Fibroblast of villous mesenchyme (primary cell): ENCODE results near the gene ADAMTS3. TPM values are rescaled to one million over a fixed set of nuclear protein-coding genes. Genes with fewer than 3 reads are reported as not detected.

Source experiments
- DNase-seq: peaks from one replicate; pipeline ENCODE4 v3.0.0-alpha.2; 2010; ENCODE audit warnings: low read depth
- H3K4me3 ChIP-seq: 2 replicates; pipeline ENCODE4 v1.5.1; 2011; ENCODE audit warnings: low read depth, mild to moderate bottlenecking, low read length
- total RNA-seq: library from RNA; depleted of rRNA; stranded (reverse); fragments of >200 nt; gene quantifications from 2 replicates; pipeline ENCODE4 v1.2.3, GENCODE V29; 2012
- TF ChIP-seq, protein P1 (sequence below): IDR thresholded peaks from 2 replicates; pipeline ENCODE4 v1.5.1; 2012; ENCODE audit warnings: low read depth, mild to moderate bottlenecking, low read length; ENCODE audit not compliant: insufficient read depth

The ADAMTS3 gene
- 2.6 and 3.0 TPM in 2 replicates for total RNA-seq

DNA sequence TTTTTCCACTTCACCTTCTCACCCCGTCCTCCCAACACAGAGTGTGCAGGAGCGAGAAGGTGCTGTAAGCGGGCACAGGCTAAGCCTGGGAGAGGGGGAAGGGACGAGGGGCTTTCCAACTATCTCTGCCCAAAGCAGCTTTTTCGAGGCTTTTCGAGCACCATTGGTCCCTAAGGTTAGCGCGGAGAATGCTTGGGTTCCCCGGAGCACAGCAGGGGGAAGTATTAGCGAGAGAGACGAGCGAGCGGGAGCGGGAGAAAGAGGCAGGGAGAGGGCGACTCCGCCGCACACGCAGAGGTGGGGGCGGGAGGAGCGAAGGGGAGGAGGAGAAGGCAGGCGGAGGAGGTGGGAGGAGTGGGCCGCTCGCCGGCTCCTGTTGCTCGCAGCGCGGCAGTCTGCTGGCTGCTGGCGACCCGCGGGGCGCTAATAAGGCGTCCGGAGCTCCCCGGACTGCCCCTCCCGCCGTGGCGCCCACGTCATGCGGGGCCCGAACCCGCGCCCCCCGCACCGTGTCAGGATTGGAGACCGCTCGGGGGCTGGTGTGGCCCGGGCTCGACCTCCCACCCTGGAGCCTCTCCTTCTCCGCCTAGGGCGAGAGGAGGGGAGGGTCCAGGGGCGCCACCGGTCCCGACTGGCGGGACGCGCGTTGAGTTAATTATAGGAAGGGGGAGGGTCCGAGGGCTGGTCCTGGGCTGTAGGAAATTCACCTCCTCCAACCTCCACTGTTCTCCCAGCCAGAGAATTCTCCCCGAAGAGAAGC lies at the start of gene ADAMTS3:
TSS of gene ADAMTS3 (minus strand) at position 263 of the 760 bp plus-strand sequence. CDS start 459 bp downstream, outside the sequence.
- DNase-seq = peak; percentile 55
- TF ChIP-seq, protein P1, sequence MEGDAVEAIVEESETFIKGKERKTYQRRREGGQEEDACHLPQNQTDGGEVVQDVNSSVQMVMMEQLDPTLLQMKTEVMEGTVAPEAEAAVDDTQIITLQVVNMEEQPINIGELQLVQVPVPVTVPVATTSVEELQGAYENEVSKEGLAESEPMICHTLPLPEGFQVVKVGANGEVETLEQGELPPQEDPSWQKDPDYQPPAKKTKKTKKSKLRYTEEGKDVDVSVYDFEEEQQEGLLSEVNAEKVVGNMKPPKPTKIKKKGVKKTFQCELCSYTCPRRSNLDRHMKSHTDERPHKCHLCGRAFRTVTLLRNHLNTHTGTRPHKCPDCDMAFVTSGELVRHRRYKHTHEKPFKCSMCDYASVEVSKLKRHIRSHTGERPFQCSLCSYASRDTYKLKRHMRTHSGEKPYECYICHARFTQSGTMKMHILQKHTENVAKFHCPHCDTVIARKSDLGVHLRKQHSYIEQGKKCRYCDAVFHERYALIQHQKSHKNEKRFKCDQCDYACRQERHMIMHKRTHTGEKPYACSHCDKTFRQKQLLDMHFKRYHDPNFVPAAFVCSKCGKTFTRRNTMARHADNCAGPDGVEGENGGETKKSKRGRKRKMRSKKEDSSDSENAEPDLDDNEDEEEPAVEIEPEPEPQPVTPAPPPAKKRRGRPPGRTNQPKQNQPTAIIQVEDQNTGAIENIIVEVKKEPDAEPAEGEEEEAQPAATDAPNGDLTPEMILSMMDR = no peak
- peak within 1 kb of the TSS; percentile 66 for H3K4me3 ChIP-seq

DNA sequence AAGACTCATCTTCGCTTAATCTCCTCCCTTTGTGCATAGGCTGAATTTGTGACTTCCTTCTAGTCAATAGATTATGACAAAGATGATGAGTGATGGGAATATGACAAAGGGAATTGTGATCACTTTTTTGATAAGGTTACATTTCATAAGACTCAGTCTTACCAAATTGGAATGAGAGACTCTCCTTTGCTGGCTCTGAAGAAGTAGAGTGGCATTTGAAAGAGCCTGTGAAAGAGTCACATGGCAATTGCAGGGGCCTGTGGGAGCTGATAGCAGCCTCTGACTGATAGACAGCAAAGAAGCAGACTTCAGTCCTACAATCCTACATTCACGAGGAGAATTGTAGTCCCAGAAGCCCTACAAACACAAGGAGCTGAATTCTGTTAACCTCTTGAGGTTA lies 44.9 kb upstream of the ADAMTS3 start:
- no peak overlapping the region for H3K4me3 ChIP-seq
- TF ChIP-seq, protein P1 = no peak
- DNase-seq = no peak

DNA sequence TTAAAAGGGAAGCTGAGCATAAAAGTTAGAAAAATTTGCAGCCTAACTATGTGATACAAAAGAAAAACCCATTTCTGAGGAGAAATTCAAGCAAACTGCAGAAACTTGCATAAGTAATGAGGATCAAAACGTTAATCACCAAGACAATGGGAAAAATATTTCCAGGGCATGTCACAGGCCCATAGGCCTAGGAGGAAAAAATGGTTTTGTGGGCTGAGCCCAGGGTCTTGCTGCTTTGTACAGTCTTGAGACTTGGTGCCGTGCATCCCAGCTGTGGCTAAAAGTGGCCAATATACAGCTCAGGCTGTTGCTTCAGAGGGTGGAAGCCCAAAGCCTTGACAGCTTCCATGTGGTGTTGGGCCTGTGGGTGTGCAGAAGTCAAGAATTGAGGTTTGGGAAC lies 37.7 kb upstream of the ADAMTS3 start:
- TF ChIP-seq, protein P1 = no peak
- no peak for DNase-seq
- no peak overlapping the region for H3K4me3 ChIP-seq

DNA sequence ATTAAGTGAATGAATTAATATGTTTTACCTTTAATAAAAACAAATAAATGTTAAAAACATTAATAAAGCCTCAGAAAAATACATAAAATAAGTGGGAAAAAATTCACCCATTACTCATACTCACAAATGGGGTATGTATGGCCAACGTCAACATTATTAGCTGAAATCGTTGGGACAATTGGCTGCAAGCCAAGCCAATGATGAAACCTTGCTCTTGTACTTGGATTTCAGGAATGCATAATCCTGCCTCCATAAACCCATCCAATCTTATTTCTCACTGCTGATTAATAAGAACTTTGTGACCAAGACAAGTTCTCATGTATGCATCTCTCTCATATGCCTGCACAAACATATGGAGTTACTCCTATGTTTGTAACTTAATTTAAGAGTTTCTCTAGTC lies 35.3 kb upstream of the ADAMTS3 start:
- H3K4me3 ChIP-seq = no peak overlapping the region
- TF ChIP-seq, protein P1 = no peak
- peak; percentile 5 for DNase-seq

DNA sequence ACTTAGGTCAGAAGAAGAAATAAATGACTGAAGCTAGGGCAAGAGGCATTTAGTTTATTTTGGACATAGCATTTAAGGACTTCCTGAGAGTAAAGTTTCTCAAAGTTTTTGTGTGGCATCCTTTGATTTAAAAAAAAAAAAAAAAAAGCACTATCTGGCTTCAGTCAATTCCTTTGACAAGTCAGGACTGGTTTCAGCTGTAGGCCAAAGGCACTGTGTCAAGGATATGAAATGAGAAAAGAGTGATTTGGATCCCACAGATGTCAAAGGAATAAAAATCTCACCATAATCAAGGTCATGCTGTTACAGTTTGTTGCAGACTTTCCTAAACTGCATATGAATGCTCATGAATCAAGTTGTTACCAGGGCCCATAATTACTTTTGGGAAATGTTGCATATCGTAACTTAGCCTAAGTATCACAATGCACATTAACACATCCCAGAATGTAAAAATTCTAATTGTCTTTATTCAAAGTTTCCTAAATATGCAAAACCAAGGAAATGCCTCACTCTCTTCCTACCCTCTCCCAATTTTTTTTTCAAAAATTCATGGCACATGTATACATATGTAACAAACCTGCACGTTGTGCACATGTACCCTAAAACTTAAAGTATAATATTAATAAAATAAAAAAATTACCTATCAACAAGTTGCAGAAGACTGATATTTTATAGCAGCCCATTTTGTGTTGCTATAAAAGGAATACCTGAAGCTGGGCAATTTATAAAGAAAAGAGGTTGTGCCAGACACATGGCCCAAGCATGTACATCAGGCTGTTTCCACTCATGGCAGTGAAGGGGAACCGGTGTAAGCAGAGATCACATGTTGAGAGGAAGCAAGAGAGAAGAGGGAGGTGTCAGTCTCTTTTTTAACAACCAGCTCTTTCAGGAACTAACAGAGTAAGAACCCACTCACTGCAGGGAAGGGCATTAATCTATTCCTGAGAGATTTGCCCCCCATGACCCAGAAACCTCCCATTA lies 33.7 kb upstream of the ADAMTS3 start:
- DNase-seq = no peak
- TF ChIP-seq, protein P1 = no peak
- no peak overlapping the region for H3K4me3 ChIP-seq

DNA sequence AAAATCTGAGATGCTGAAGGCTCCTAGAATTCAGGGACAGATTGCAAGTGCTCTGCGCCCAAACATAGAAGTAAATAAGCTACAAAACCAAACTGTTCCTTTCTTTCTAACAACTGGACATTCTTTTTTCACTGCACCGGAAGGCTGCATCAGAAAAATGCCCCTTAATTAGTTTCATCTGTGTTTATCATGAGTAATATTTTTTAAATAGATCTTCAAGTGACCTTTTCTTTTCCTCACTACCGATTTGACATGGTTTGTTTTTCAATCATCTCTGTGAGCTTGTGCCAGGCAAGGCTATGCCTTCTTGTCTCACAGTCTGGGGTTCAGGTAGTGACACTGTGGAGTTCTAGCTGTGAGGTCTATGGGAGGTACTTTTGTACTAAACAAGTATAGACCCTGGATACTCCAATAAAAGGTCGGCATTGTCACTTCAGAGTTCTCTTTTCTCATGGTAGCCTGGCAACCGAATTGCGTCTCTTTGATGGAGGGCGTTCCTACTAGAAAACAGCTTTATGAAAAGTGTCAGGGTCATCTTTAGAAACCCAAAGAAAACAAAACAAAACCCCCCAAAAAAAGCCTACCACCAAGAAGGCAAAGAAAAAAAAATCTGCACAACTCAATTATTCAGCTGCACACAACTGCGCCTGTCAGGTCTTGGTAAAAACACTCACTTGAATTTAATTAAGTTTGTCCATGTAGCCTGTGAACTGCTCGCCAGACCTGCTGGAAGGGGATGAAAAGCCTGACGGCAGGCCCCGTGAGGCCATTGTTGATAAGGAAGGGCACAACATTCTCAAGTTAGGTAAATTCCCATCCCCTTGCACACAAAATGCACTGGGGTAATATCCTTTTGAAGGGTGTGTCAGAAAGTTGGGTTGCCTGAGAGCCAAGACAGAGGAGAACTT lies 22.8 kb upstream of the ADAMTS3 start:
- TF ChIP-seq, protein P1 = no peak
- no peak overlapping the region for H3K4me3 ChIP-seq
- DNase-seq = no peak
